Forelimb muscle (tissue), 1 donor: Measurements from ENCODE around the gene BEGAIN. TPM values are rescaled to one million over a fixed set of nuclear protein-coding genes. Genes with fewer than 3 reads are reported as not detected.

Source experiments
- DNase-seq: peaks from one replicate; pipeline ENCODE4 v3.0.0-alpha.2; 2013; ENCODE audit warnings: low read depth
- polyA plus RNA-seq: library from polyadenylated mRNA; unstranded; fragments of 120-200 nt; gene quantifications from one replicate; pipeline ENCODE4 v1.2.1, GENCODE V29; 2013; ENCODE audit not compliant: insufficient read length

BEGAIN gene
- polyA plus RNA-seq, 1 donor: 4.5 TPM

- no peak for DNase-seq
Observed at GRCh38 chr14:100537446-100538350, 49.5 kb downstream of the BEGAIN start.

- DNase-seq: no peak
Observed at GRCh38 chr14:100536721-100537445, 50.3 kb downstream of the BEGAIN start.

GRCh38 chr14:100536121-100536510, 51.1 kb downstream of the BEGAIN start:
- DNase-seq: no peak

- no peak for DNase-seq
Observed at GRCh38 chr14:100535287-100536120, 51.7 kb downstream of the BEGAIN start.

- no peak for DNase-seq
Observed at GRCh38 chr14:100534528-100535286, 52.5 kb downstream of the BEGAIN start.

GRCh38 chr14:100533656-100534485, 53.3 kb downstream of the BEGAIN start:
- DNase-seq: no peak

- no peak for DNase-seq
Observed at GRCh38 chr14:100532906-100533655, 54.1 kb downstream of the BEGAIN start.

- no peak for DNase-seq
Observed at GRCh38 chr14:100532154-100532861, 54.9 kb downstream of the BEGAIN start.

GRCh38 chr14:100531152-100532121, 55.8 kb downstream of the BEGAIN start:
- DNase-seq: no peak

- no peak for DNase-seq
Observed at GRCh38 chr14:100530270-100531072, 56.7 kb downstream of the BEGAIN start.

- no peak for DNase-seq
Observed at GRCh38 chr14:100529561-100530031, 57.6 kb downstream of the BEGAIN start.

GRCh38 chr14:100528962-100529560, 58.2 kb downstream of the BEGAIN start:
- no peak for DNase-seq

- no peak for DNase-seq
Observed at GRCh38 chr14:100526632-100527031, 60.6 kb downstream of the BEGAIN start.

- no peak for DNase-seq
Observed at GRCh38 chr14:100526057-100526456, 61.2 kb downstream of the BEGAIN start.

- no peak for DNase-seq
Observed at GRCh38 chr14:100525615-100526014, 61.6 kb downstream of the BEGAIN start.

- no peak for DNase-seq
Observed at GRCh38 chr14:100524933-100525243, 62.3 kb downstream of the BEGAIN start.
